A549 (cell line): ENCODE measurements around the gene MKNK1. TPM values are rescaled to one million over a fixed set of nuclear protein-coding genes. Genes with fewer than 3 reads are reported as not detected.

Experiments used
- ATAC-seq, 2 experiments: fragments of 200-7000 bp in 1 of 2; fragments of >200 bp in 1 of 2; cut with Nextera tagmentation in 1 of 2; cut with Tn5 transposase in 1 of 2; 3 replicates each; pipeline versions ENCODE4 v1.8.0 to v1.9.1; 2018 to 2020; ENCODE audit warnings: mild to moderate bottlenecking in 1 of 2, moderate library complexity in 1 of 2
- CTCF ChIA-PET: fragments of 300-600 bp; sonication (Branson Sonifier 250); formaldehyde crosslinking; extraction: SDS; loops from one replicate; lab custom pipeline; 2021; ENCODE audit warnings: antibody characterized with exemption, inconsistent platforms; lab: Yijun Ruan, JAX
- POLR2A ChIA-PET: fragments of 350-600 bp; formaldehyde crosslinking; extraction: SDS; loops from one replicate; lab custom pipeline; 2021; ENCODE audit warnings: antibody characterized with exemption, inconsistent platforms; lab: Yijun Ruan, JAX
- DNase-seq, 2 experiments: peaks; one replicate each; pipeline versions ENCODE4 v3.0.0 to v3.0.0-alpha.2; 2011 to 2016; ENCODE audit warnings: low read depth in 1 of 2, low spot score in 1 of 2
- FAIRE-seq: peaks from 2 replicates; lab custom pipeline; 2011; peaks lifted over from hg19 to GRCh38; lab: Jason Lieb, UNC
- H3K27ac ChIP-seq, 2 experiments: fragments of >200 bp; sonication (Bioruptor Twin); formaldehyde crosslinking; 3 replicates each; pipeline ENCODE4 v1.5.1; 2016 to 2017
- H3K4me1 ChIP-seq: fragments of >200 bp; sonication (Bioruptor Twin); formaldehyde crosslinking; 3 replicates; pipeline ENCODE4 v1.6.1; 2016
- H3K4me2 ChIP-seq: fragments of >200 bp; sonication (Bioruptor Twin); formaldehyde crosslinking; 3 replicates; pipeline ENCODE4 v1.6.1; 2016
- H3K4me3 ChIP-seq: fragments of >200 bp; sonication (Bioruptor Twin); formaldehyde crosslinking; 3 replicates; pipeline ENCODE4 v1.5.1; 2016
- H3K9me3 ChIP-seq: fragments of >200 bp; sonication (Bioruptor Twin); formaldehyde crosslinking; 3 replicates; pipeline ENCODE4 v1.6.1; 2016
- CBX8 ChIP-seq: fragments of 200-600 bp; sonication (generic); IDR thresholded peaks from 2 replicates; pipeline ENCODE4 v1.6.1; 2016
- CTCF ChIP-seq: fragments of >200 bp; sonication (Bioruptor Twin); formaldehyde crosslinking; IDR thresholded peaks from 3 replicates; pipeline ENCODE4 v1.5.1; 2016
- EHF ChIP-seq: fragments of 250-450 bp; sonication (Bioruptor Pico); IDR thresholded peaks from 2 replicates; pipeline ENCODE4 v1.5.0; 2020; ENCODE audit warnings: mild to moderate bottlenecking
- EHMT2 ChIP-seq: fragments of 200-600 bp; sonication (generic); IDR thresholded peaks from 2 replicates; pipeline ENCODE4 v1.6.1; 2016; ENCODE audit warnings: antibody characterized with exemption, low read depth, mild to moderate bottlenecking, moderate library complexity
- ELK1 ChIP-seq: fragments of 150-350 bp; IDR thresholded peaks from 2 replicates; pipeline ENCODE4 v1.6.1; 2014; ENCODE audit warnings: low read depth, mild to moderate bottlenecking, low read length
- EP300 ChIP-seq, 2 experiments: fragments of >200 bp; sonication (Bioruptor Twin); formaldehyde crosslinking; IDR thresholded peaks; 2 replicates in 1 of 2; 3 replicates in 1 of 2; pipeline ENCODE4 v1.6.1; 2016 to 2017
- ESRRA ChIP-seq: fragments of 150-350 bp; IDR thresholded peaks from 2 replicates; pipeline ENCODE4 v1.6.1; 2014; ENCODE audit warnings: mild to moderate bottlenecking, low read length, borderline replicate concordance
- KDM1A ChIP-seq: fragments of 200-600 bp; sonication (generic); IDR thresholded peaks from 2 replicates; pipeline ENCODE4 v1.6.1; 2016; ENCODE audit warnings: low read depth, mild to moderate bottlenecking
- KDM5A ChIP-seq: fragments of 200-600 bp; sonication (generic); IDR thresholded peaks from 2 replicates; pipeline ENCODE4 v1.6.1; 2016; ENCODE audit warnings: antibody characterized with exemption, mild to moderate bottlenecking
- MAX ChIP-seq: IDR thresholded peaks from 2 replicates; pipeline ENCODE4 v1.6.1; 2012
- MAZ ChIP-seq: fragments of 150-350 bp; IDR thresholded peaks from 2 replicates; pipeline ENCODE4 v1.6.1; 2014; ENCODE audit warnings: antibody characterized with exemption, low read depth, low read length, borderline replicate concordance
- NFE2L2 ChIP-seq: fragments of 150-350 bp; conservative IDR thresholded peaks from 2 replicates; pipeline ENCODE4 v1.6.1; 2014; ENCODE audit warnings: low read length
- PBX3 ChIP-seq: IDR thresholded peaks from 2 replicates; pipeline ENCODE4 v1.6.1; 2012
- POLR2A ChIP-seq: IDR thresholded peaks from 2 replicates; pipeline ENCODE4 v1.6.1; 2012; ENCODE audit warnings: mild to moderate bottlenecking, low read length
- RAD21 ChIP-seq, 2 experiments: fragments of >200 bp in 1 of 2; sonication (Bioruptor Twin) in 1 of 2; formaldehyde crosslinking in 1 of 2; IDR thresholded peaks in 1 of 2; conservative IDR thresholded peaks in 1 of 2; 2 replicates in 1 of 2; 3 replicates in 1 of 2; pipeline ENCODE4 v1.6.1; 2012 to 2018; ENCODE audit warnings: inconsistent platforms in 1 of 2
- RARB ChIP-seq: fragments of 250-450 bp; sonication (Bioruptor Pico); IDR thresholded peaks from 2 replicates; pipeline ENCODE4 v1.8.0; 2021; ENCODE audit warnings: mild to moderate bottlenecking, moderate library complexity
- RNF2 ChIP-seq: fragments of 200-600 bp; sonication (generic); IDR thresholded peaks from 2 replicates; pipeline ENCODE4 v1.6.1; 2016; ENCODE audit warnings: low read depth, mild to moderate bottlenecking, antibody characterized with exemption, moderate library complexity, borderline replicate concordance
- SREBF2 ChIP-seq: fragments of 450-650 bp; IDR thresholded peaks from 2 replicates; pipeline ENCODE4 v1.6.1; 2014; ENCODE audit warnings: mild to moderate bottlenecking, moderate library complexity
- TP53 ChIP-seq: fragments of 250-450 bp; sonication (Bioruptor Pico); IDR thresholded peaks from 2 replicates; pipeline ENCODE4 v1.5.0; 2021; ENCODE audit warnings: mild to moderate bottlenecking, moderate library complexity
- ZFP36 ChIP-seq: fragments of 450-650 bp; IDR thresholded peaks from 2 replicates; pipeline ENCODE4 v1.6.1; 2014; ENCODE audit warnings: borderline replicate concordance; ENCODE audit not compliant: partially characterized antibody
- WGBS: methylation state at CpG from one replicate; pipeline ENCODE4 v1.1.6; 2017; ENCODE audit errors: missing lambda C conversion rate; 5-methylcytosine and 5-hydroxymethylcytosine counted together
- polyA plus RNA-seq, 4 experiments: library from polyadenylated mRNA; depleted of rRNA in 3 of 4; stranded (reverse); fragments of >200 nt; fragmentation: RNase III in 1 of 4; extraction: RNeasy Plus Mini Kit Qiagen cat#74134 plus additional on column Dnase treatment in 1 of 4; gene quantifications; 2 replicates in 3 of 4; 3 replicates in 1 of 4; pipeline ENCODE4 v1.2.3, GENCODE V29; 2011 to 2017

The MKNK1 gene
- polyA plus RNA-seq, 2 of the 4 experiments (the other 2 are of a cell fraction) = 20.8 to 28.4 TPM

GRCh38 chr1:46580140-46580903, 23.7 kb downstream of the MKNK1 start:
- Histone ChIP-seq H3K27ac (no peak overlapping the region), H3K4me1 (no peaks in the 10 kb centered on the region), H3K9me3 (no peaks in the 10 kb centered on the region), H3K4me3 (no peak overlapping the region), H3K4me2 (no peak overlapping the region)
- WGBS = 85% methylated on average over 6 of the region's 6 CpGs
- ChIA-PET CTCF (no interaction called here), POLR2A (no interaction called here)
- TF ChIP-seq RNF2 = no peak
- TF ChIP-seq KDM1A = no peak
- TF ChIP-seq KDM5A = no peak
- no peak for TF ChIP-seq ESRRA
- TF ChIP-seq CTCF = no peak
- TF ChIP-seq ZFP36 = no peak
- TF ChIP-seq CBX8 = no peak
- TF ChIP-seq TP53 (CRISPR knock-in tag) = no peak
- no peak for TF ChIP-seq NFE2L2
- no peak for TF ChIP-seq RARB (CRISPR knock-in tag)
- TF ChIP-seq PBX3 = no peak
- TF ChIP-seq SREBF2 = no peak
- TF ChIP-seq ELK1 = no peak
- TF ChIP-seq EP300 (IDR thresholded peaks at IDR 0.05) = no peak
- no peak for TF ChIP-seq MAX
- no peak for TF ChIP-seq EHF
- no peak for TF ChIP-seq EHMT2
- FAIRE-seq (no peak), ATAC-seq (no peak), DNase-seq (no peak)

- no peak overlapping the region for H3K4me2 ChIP-seq
- no peak overlapping the region for H3K4me3 ChIP-seq
- FAIRE-seq = no peak
- ChIA-PET CTCF (interaction anchor here (1.5 kb wide), 1 partner anchor 40 kb away, joined by 4 read pairs; no protein-coding TSS in a partner anchor), POLR2A (no interaction called here)
- no peak for ATAC-seq
- H3K4me1 ChIP-seq = no peaks in the 10 kb centered on the region
- no peak for DNase-seq
- no peaks in the 10 kb centered on the region for H3K9me3 ChIP-seq
- H3K27ac ChIP-seq = no peak overlapping the region
- WGBS = 91% methylated on average over 4 of the region's 4 CpGs
- TF ChIP-seq POLR2A (no peak), SREBF2 (no peak), RAD21 (conservative IDR thresholded peaks at IDR 0.05 in 1 of 2, IDR thresholded peaks at IDR 0.05 in 1 of 2) (no peak), PBX3 (no peak), NFE2L2 (no peak), MAZ (no peak)
Observed at GRCh38 chr1:46577671-46578070, 26.4 kb downstream of the MKNK1 start.
